PC-9 (cell line): ENCODE data around the gene VWA5A. TPM values are rescaled to one million over a fixed set of nuclear protein-coding genes. Genes with fewer than 3 reads are reported as not detected.
A peak's percentile ranks its signal among the peaks of the same experiment; 100 is the strongest.

Experiments
- Bru-seq: library from RNA; stranded (reverse); fragments of 400-500 nt; gene quantifications from one replicate; lab custom pipeline; 2021; lab: Mats Ljungman, UMichigan
- BruChase-seq, 2 experiments: library from RNA; stranded (reverse); fragments of 400-500 nt; gene quantifications; one replicate each; lab custom pipeline; 2021; lab: Mats Ljungman, UMichigan
- BruUV-seq: library from RNA; stranded (reverse); fragments of 400-500 nt; replicated peaks from 2 replicates; lab custom pipeline; 2021; lab: Mats Ljungman, UMichigan
- CTCF ChIA-PET: fragments of 300-600 bp; sonication (Branson Sonifier 250); formaldehyde crosslinking; loops from one replicate; lab custom pipeline; 2022; ENCODE audit warnings: antibody characterized with exemption; lab: Charles Lee
- POLR2A ChIA-PET: fragments of 300-600 bp; sonication (Branson Sonifier 250); formaldehyde crosslinking; loops from one replicate; lab custom pipeline; 2022; ENCODE audit warnings: antibody characterized with exemption; ENCODE audit not compliant: unreplicated experiment; lab: Charles Lee
- DNase-seq, 2 experiments: peaks; one replicate each; pipeline versions ENCODE4 v3.0.0 to v3.0.0-alpha.2; 2015 to 2022; ENCODE audit warnings: mixed read lengths in 1 of 2
- H2AFZ ChIP-seq: fragments of 200-600 bp; sonication (generic); 2 replicates; pipeline ENCODE4 v1.8.1; 2017; ENCODE audit warnings: antibody characterized with exemption
- H3F3A ChIP-seq: fragments of 200-600 bp; sonication (generic); 2 replicates; pipeline ENCODE4 v1.8.1; 2017; ENCODE audit warnings: antibody characterized with exemption, mild to moderate bottlenecking, low read depth; ENCODE audit not compliant: insufficient read depth
- H3K27ac ChIP-seq: fragments of 200-600 bp; sonication (generic); 2 replicates; pipeline ENCODE4 v1.6.1; 2016; ENCODE audit warnings: mixed run types
- H3K27me3 ChIP-seq: fragments of 200-600 bp; sonication (generic); 2 replicates; pipeline ENCODE4 v1.6.1; 2016; ENCODE audit warnings: low read depth, mixed run types; ENCODE audit not compliant: insufficient read depth
- H3K36me3 ChIP-seq: fragments of 200-600 bp; sonication (generic); 2 replicates; pipeline ENCODE4 v1.6.1; 2016; ENCODE audit warnings: low read depth, mixed run types
- H3K4me1 ChIP-seq: fragments of 200-600 bp; sonication (generic); replicated peaks from 2 replicates; pipeline ENCODE4 v1.6.1; 2016; ENCODE audit warnings: mixed run types; ENCODE audit not compliant: insufficient read depth
- H3K4me2 ChIP-seq: fragments of 200-600 bp; sonication (generic); 2 replicates; pipeline ENCODE4 v1.6.1; 2017; ENCODE audit warnings: mixed run types
- H3K4me3 ChIP-seq: fragments of 200-600 bp; sonication (generic); 2 replicates; pipeline ENCODE4 v1.6.1; 2016; ENCODE audit warnings: mixed run types
- H3K79me2 ChIP-seq: fragments of 200-600 bp; sonication (generic); 2 replicates; pipeline ENCODE4 v1.6.1; 2017; ENCODE audit warnings: low read depth, mixed run types
- H3K9me2 ChIP-seq: fragments of 200-600 bp; sonication (generic); 2 replicates; pipeline ENCODE4 v1.8.1; 2017; ENCODE audit warnings: mild to moderate bottlenecking; ENCODE audit not compliant: insufficient read depth
- H3K9me3 ChIP-seq: fragments of 200-600 bp; sonication (generic); 2 replicates; pipeline ENCODE4 v1.8.1; 2016; ENCODE audit warnings: low read depth; ENCODE audit not compliant: insufficient read depth
- H4K20me1 ChIP-seq: fragments of 200-600 bp; sonication (generic); 2 replicates; pipeline ENCODE4 v1.8.1; 2017; ENCODE audit not compliant: insufficient read depth
- CTCF ChIP-seq: fragments of 200-600 bp; sonication (generic); conservative IDR thresholded peaks from 2 replicates; pipeline ENCODE4 v1.6.1; 2017; ENCODE audit warnings: mixed run types, antibody characterized with exemption, mild to moderate bottlenecking, moderate library complexity
- EZH2 ChIP-seq: fragments of 200-600 bp; sonication (generic); IDR thresholded peaks from 2 replicates; pipeline ENCODE4 v1.8.0; 2017; ENCODE audit warnings: antibody characterized with exemption, low read depth
- intact Hi-C: fragments of 100-400 bp; cut with micrococcal nuclease; formaldehyde crosslinking; loops from one replicate; pipeline ENCODE4 v1.10.0; 2022; ENCODE audit not compliant: unreplicated experiment
- long read RNA-seq: library from polyadenylated mRNA; stranded (forward); transcript quantifications from one replicate; pipeline ENCODE4 v2.0.0, GENCODE V29; 2022
- total RNA-seq: library from RNA; stranded (reverse); gene quantifications from 2 replicates; pipeline ENCODE4 v1.2.3, GENCODE V29; 2021

The VWA5A gene
- 1.9 and 2.7 TPM in 2 replicates for total RNA-seq
- Bru-seq, nascent RNA, result percentile 20 among the genes with signal in this experiment
- percentile 19 among the genes with signal in this experiment for BruChase-seq, experiment 1, labeled RNA remaining after a 2-hour chase
- BruChase-seq, experiment 2, labeled RNA remaining after a 6-hour chase, result percentile 22 among the genes with signal in this experiment
- long read RNA-seq, partial matches to known transcripts, result 1 of 4 reads
- long read RNA-seq, other reads (novel, unspliced or antisense), result 0 of 4 reads

GRCh38 chr11:124114942-124115781 lies at the start of gene VWA5A:
Gene VWA5A, plus strand, starts transcription at chr11:124115450. Its CDS starts 2,062 bp downstream, at chr11:124117512.
- Histone ChIP-seq H3K27ac (no peak within 1 kb of the TSS), H2AFZ (no peak within 1 kb of the TSS), H3K9me3 (no peaks in the 10 kb centered on the region), H3K4me3 (peak within 1 kb of the TSS; percentile 12; the same call in 1 of the 2 replicates), H3F3A (no peaks in the 10 kb centered on the region), H3K4me2 (peak within 1 kb of the TSS; percentile 34), H3K9me2 (no peaks in the 10 kb centered on the region), H3K36me3 (no peaks in the 10 kb centered on the region), H3K27me3 (no peaks in the 10 kb centered on the region), H4K20me1 (peaks cover 4% of the 10 kb centered on the region; the same call in 1 of the 2 replicates), H3K4me1 (no peaks in the 10 kb centered on the region), H3K79me2 (no peaks in the 10 kb centered on the region)
- ChIA-PET CTCF (no interaction called here), POLR2A (no interaction called here)
- intact Hi-C loops, result no loop called here
- no TSS peak for BruUV-seq
- TF ChIP-seq CTCF (no peak), EZH2 (no peak)
- DNase-seq, result peak; percentile 35 to 50

- Histone ChIP-seq H3K4me1 (no peaks in the 10 kb centered on the region), H3F3A (no peaks in the 10 kb centered on the region), H3K27me3 (peaks cover 9% of the 10 kb centered on the region; the same call in 1 of the 2 replicates), H3K4me3 (no peak overlapping the region), H3K79me2 (no peaks in the 10 kb centered on the region), H4K20me1 (no peaks in the 10 kb centered on the region), H3K36me3 (no peaks in the 10 kb centered on the region), H3K27ac (no peak overlapping the region), H3K9me2 (no peaks in the 10 kb centered on the region), H2AFZ (no peak overlapping the region), H3K4me2 (no peak overlapping the region), H3K9me3 (no peaks in the 10 kb centered on the region)
- no peak for TF ChIP-seq EZH2
- no peak for TF ChIP-seq CTCF
- DNase-seq, result no peak
- no TSS peak for BruUV-seq
- POLR2A ChIA-PET, result no interaction called here
- intact Hi-C loops, result no loop called here
- CTCF ChIA-PET, result interaction anchor here (0.8 kb wide), 1 partner anchor 334 kb away, joined by 4 read pairs; no protein-coding TSS in a partner anchor
These were observed 46.6 kb upstream of the VWA5A start for GRCh38 chr11:124068601-124069110.
